B cell (primary cell): ENCODE measurements around the gene CYP4F22. TPM values are rescaled to one million over a fixed set of nuclear protein-coding genes. Genes with fewer than 3 reads are reported as not detected.

ENCODE experiments used
- ATAC-seq: fragments of 200-7000 bp; cut with Tn5 transposase; one replicate; pipeline ENCODE4 v1.10.0; 2021; ENCODE audit warnings: low read depth, mild to moderate bottlenecking, moderate number of reproducible peaks, moderate library complexity
- CTCF ChIA-PET: fragments of 350-600 bp; sonication (Branson Sonifier 250); formaldehyde crosslinking; loops from one replicate; lab custom pipeline; 2021; ENCODE audit warnings: antibody characterized with exemption, inconsistent platforms; lab: Charles Lee
- POLR2A ChIA-PET: fragments of 350-600 bp; sonication (Branson Sonifier 250); formaldehyde crosslinking; loops from one replicate; lab custom pipeline; 2021; ENCODE audit warnings: antibody characterized with exemption; lab: Charles Lee
- DNase-seq: peaks from one replicate; pipeline ENCODE4 v3.0.0; 2013
- H2AFZ ChIP-seq: 2 replicates; pipeline ENCODE4 v1.6.1; 2012; ENCODE audit warnings: mild to moderate bottlenecking, low read depth, low read length; ENCODE audit not compliant: insufficient read depth, poor library complexity, severe bottlenecking
- H3K27ac ChIP-seq, 2 donors: 1 replicate in 1 of 2; 2 replicates in 1 of 2; pipeline ENCODE4 v1.5.1; 2012 to 2013; ENCODE audit warnings: low read length in 2 of 2, mild to moderate bottlenecking in 2 of 2, moderate library complexity in 1 of 2
- H3K27me3 ChIP-seq, 4 experiments: fragments of 200-600 bp in 1 of 4; sonication (generic) in 1 of 4; replicated peaks in 1 of 4; 1 replicate in 2 of 4; 2 replicates in 2 of 4; pipeline versions ENCODE4 v1.6.1 to v1.7.0; 2013 to 2016; ENCODE audit warnings: low read length in 3 of 4, mild to moderate bottlenecking in 2 of 4, mixed read lengths in 1 of 4, moderate library complexity in 1 of 4; ENCODE audit not compliant: insufficient read depth in 4 of 4, control insufficient read depth in 3 of 4; ENCODE audit errors: control extremely low read depth in 1 of 4
- H3K36me3 ChIP-seq, 2 experiments: replicated peaks in 1 of 2; 1 replicate in 1 of 2; 2 replicates in 1 of 2; pipeline versions ENCODE4 v1.6.1 to v1.7.1; 2013; ENCODE audit warnings: low read length in 1 of 2; ENCODE audit not compliant: insufficient read depth in 2 of 2, control insufficient read depth in 1 of 2; ENCODE audit errors: control extremely low read depth in 1 of 2, extremely low read depth in 1 of 2
- H3K4me1 ChIP-seq, 2 donors: fragments of 200-600 bp in 1 of 2; sonication (generic) in 1 of 2; 1 replicate in 1 of 2; 2 replicates in 1 of 2; pipeline versions ENCODE4 v1.5.1 to v1.6.1; 2013 to 2017; ENCODE audit warnings: low read length in 2 of 2; ENCODE audit not compliant: control insufficient read depth in 2 of 2, insufficient read depth in 2 of 2
- H3K4me2 ChIP-seq: replicated peaks from 2 replicates; pipeline ENCODE3; 2012; ENCODE audit warnings: mild to moderate bottlenecking, low read depth, low read length; ENCODE audit not compliant: poor library complexity, severe bottlenecking
- H3K4me3 ChIP-seq, 5 experiments: fragments of 200-600 bp in 1 of 5; sonication (generic) in 1 of 5; 1 replicate in 3 of 5; 2 replicates in 2 of 5; pipeline versions ENCODE4 v1.5.1 to v1.7.0; 2011 to 2016; ENCODE audit warnings: low read length in 4 of 5, mild to moderate bottlenecking in 4 of 5, low read depth in 2 of 5, control low read depth in 1 of 5, moderate library complexity in 1 of 5; ENCODE audit not compliant: insufficient read depth in 1 of 5; ENCODE audit errors: control extremely low read depth in 1 of 5, extremely low read depth in 1 of 5
- H3K79me2 ChIP-seq: fragments of 200-600 bp; sonication (generic); one replicate; pipeline ENCODE4 v1.6.0; 2016; ENCODE audit warnings: low read length; ENCODE audit not compliant: control insufficient read depth, insufficient read depth
- H3K9ac ChIP-seq: fragments of 200-600 bp; sonication (generic); 2 replicates; pipeline ENCODE4 v1.6.1; 2017; ENCODE audit warnings: mild to moderate bottlenecking, low read length, moderate library complexity
- H3K9me3 ChIP-seq, 3 donors: one replicate each; pipeline versions ENCODE4 v1.6.1 to v1.7.1; 2013; ENCODE audit warnings: low read length in 2 of 3; ENCODE audit not compliant: control insufficient read depth in 2 of 3, insufficient read depth in 1 of 3; ENCODE audit errors: control extremely low read depth in 1 of 3
- H4K20me1 ChIP-seq: 2 replicates; pipeline ENCODE4 v1.6.0; 2012; ENCODE audit warnings: mild to moderate bottlenecking, low read length; ENCODE audit not compliant: insufficient read depth, control insufficient read depth, poor library complexity, severe bottlenecking
- H3K27ac Mint-ChIP-seq: one replicate; pipeline ENCODE4 v1.8.0; 2021; ENCODE audit warnings: mixed read lengths
- H3K27me3 Mint-ChIP-seq: one replicate; pipeline ENCODE4 v1.8.0; 2021; ENCODE audit warnings: mixed read lengths
- H3K4me1 Mint-ChIP-seq: one replicate; pipeline ENCODE4 v1.8.0; 2021; ENCODE audit warnings: mixed read lengths
- H3K4me3 Mint-ChIP-seq: one replicate; pipeline ENCODE4 v1.8.0; 2021; ENCODE audit warnings: mixed read lengths
- H3K9me3 Mint-ChIP-seq: one replicate; pipeline ENCODE4 v1.8.0; 2022; ENCODE audit warnings: mixed read lengths; ENCODE audit not compliant: insufficient read depth
- EZH2 ChIP-seq: IDR thresholded peaks from 2 replicates; pipeline ENCODE4 v1.6.1; 2012; ENCODE audit warnings: borderline replicate concordance, low read depth, mild to moderate bottlenecking, moderate library complexity, low read length; ENCODE audit not compliant: insufficient read depth, poor library complexity, severe bottlenecking
- WGBS: methylation state at CpG from one replicate; pipeline ENCODE4 v1.1.5; 2013; ENCODE audit warnings: missing lambda C conversion rate; ENCODE audit not compliant: insufficient coverage; 5-methylcytosine and 5-hydroxymethylcytosine counted together
- intact Hi-C: fragments of 100-400 bp; cut with micrococcal nuclease; formaldehyde crosslinking; loops from one replicate; pipeline ENCODE4 v1.10.0; 2022
- polyA plus RNA-seq: library from polyadenylated mRNA; depleted of rRNA; stranded (reverse); fragments of >200 nt; gene quantifications from 2 replicates; pipeline ENCODE4 v1.2.3, GENCODE V29; 2012
- total RNA-seq, 2 donors: library from RNA; stranded (reverse); fragments of 120-200 nt in 1 of 2; gene quantifications; 1 replicate in 1 of 2; 2 replicates in 1 of 2; pipeline versions ENCODE4 v1.2.3 to v1.2.4, GENCODE V29; 2013 to 2022
- TF ChIP-seq, protein P1 (sequence below): fragments of 200-600 bp; IDR thresholded peaks from one replicate; pipeline ENCODE4 v1.8.0; 2022; ENCODE audit warnings: antibody characterized with exemption, mild to moderate bottlenecking

CYP4F22 gene
- total and polyA plus RNA-seq, 2 donors (not counting 1 experiment from before 2014, with no cell fraction given), result 0.03 TPM; not detected in 1

DNA sequence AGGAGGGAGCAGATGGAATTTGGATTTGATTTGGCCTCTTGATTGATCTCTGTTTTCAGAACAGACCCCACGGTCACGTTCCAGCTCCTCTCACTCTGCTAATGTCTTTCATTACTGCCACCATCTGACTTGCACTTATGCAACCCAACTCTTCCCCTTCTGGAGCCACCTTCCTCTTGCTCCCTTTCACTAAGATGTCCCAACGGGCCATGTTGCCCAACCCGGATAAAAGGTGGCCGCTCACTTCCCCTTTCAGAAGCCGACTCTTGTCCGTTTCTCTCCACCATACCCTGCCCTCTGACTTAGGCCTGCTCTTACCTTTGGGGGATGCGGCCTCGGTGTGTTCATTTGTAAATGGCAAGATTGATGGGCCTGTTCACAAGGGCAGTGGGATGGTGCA is 79.3 kb downstream of the CYP4F22 start:
- intact Hi-C loops, result no loop called here
- H3K4me3 ChIP-seq, result no peak overlapping the region
- H3K27me3 Mint-ChIP-seq, result peaks cover 35% of the 10 kb centered on the region
- H3K4me1 Mint-ChIP-seq, result peaks cover 7% of the 10 kb centered on the region
- WGBS, result 75% methylated on average over 7 of the region's 9 CpGs
- H3K79me2 ChIP-seq, result no peaks in the 10 kb centered on the region
- no peak overlapping the region for H3K27ac ChIP-seq
- no peak for ATAC-seq
- no peak overlapping the region for H3K9ac ChIP-seq
- H3K9me3 Mint-ChIP-seq, result peaks cover 2% of the 10 kb centered on the region
- no peak overlapping the region for H3K27ac Mint-ChIP-seq
- no peak overlapping the region for H3K4me3 Mint-ChIP-seq
- H4K20me1 ChIP-seq, result no peaks in the 10 kb centered on the region
- DNase-seq, result no peak
- TF ChIP-seq EZH2, result no peak
- H3K9me3 ChIP-seq, result peaks cover 0 to 13% (median 0%) of the 10 kb centered on the region in 3 donors
- ChIA-PET POLR2A (no interaction called here), CTCF (interaction anchor here (0.6 to 0.8 kb wide), 2 partner anchors 10 to 283 kb away, joined by 3 to 4 read pairs; no protein-coding TSS in a partner anchor)
- H3K4me1 ChIP-seq, result peaks cover 5 to 9% of the 10 kb centered on the region in 2 donors
- peaks cover 0 to 19% (median 8%) of the 10 kb centered on the region in 4 experiments for H3K27me3 ChIP-seq
- H3K36me3 ChIP-seq, result no peaks in the 10 kb centered on the region
- H3K4me2 ChIP-seq, result no peak overlapping the region
- H2AFZ ChIP-seq, result no peak overlapping the region

DNA sequence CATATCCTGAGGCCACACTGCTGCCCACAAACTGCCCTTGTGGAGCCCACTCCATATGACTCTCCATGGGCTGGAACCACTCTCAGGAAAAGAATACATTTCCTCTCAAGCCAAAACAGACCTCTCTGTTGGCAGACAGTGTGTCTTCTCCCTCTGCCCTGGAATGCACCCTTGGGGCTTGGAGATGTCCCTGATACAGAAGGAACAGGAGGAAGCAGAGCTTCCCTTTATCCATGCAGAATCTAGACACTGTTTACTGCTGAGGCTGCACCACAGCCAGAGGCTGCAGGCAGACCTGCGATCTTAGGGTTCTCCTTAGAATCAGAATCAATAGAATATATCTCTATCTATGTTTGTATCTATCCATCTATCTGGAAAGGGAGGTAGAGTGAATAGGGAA is 79.9 kb downstream of the CYP4F22 start:
- ChIA-PET CTCF (interaction anchor here (0.7 kb wide), 1 partner anchor 387 kb away, joined by 3 read pairs; no protein-coding TSS in a partner anchor), POLR2A (no interaction called here)
- Histone ChIP-seq H3K4me1 (peaks cover 5 to 9% of the 10 kb centered on the region in 2 donors), H3K36me3 (no peaks in the 10 kb centered on the region), H3K9me3 (peaks cover 0 to 13% (median 0%) of the 10 kb centered on the region in 3 donors), H4K20me1 (no peaks in the 10 kb centered on the region), H3K27ac (no peak overlapping the region), H3K27me3 (peaks cover 0 to 16% (median 5%) of the 10 kb centered on the region in 4 experiments), H3K4me3 (no peak overlapping the region), H3K79me2 (no peaks in the 10 kb centered on the region), H2AFZ (no peak overlapping the region), H3K4me2 (no peak overlapping the region), H3K9ac (no peak overlapping the region)
- ATAC-seq (no peak), DNase-seq (no peak)
- Mint-ChIP-seq H3K27me3 (peaks cover 34% of the 10 kb centered on the region), H3K4me1 (peaks cover 7% of the 10 kb centered on the region), H3K27ac (no peak overlapping the region), H3K9me3 (peaks cover 2% of the 10 kb centered on the region), H3K4me3 (no peak overlapping the region)
- TF ChIP-seq EZH2, result no peak
- TF ChIP-seq, protein P1, sequence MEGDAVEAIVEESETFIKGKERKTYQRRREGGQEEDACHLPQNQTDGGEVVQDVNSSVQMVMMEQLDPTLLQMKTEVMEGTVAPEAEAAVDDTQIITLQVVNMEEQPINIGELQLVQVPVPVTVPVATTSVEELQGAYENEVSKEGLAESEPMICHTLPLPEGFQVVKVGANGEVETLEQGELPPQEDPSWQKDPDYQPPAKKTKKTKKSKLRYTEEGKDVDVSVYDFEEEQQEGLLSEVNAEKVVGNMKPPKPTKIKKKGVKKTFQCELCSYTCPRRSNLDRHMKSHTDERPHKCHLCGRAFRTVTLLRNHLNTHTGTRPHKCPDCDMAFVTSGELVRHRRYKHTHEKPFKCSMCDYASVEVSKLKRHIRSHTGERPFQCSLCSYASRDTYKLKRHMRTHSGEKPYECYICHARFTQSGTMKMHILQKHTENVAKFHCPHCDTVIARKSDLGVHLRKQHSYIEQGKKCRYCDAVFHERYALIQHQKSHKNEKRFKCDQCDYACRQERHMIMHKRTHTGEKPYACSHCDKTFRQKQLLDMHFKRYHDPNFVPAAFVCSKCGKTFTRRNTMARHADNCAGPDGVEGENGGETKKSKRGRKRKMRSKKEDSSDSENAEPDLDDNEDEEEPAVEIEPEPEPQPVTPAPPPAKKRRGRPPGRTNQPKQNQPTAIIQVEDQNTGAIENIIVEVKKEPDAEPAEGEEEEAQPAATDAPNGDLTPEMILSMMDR, result no peak
- intact Hi-C loops, result no loop called here
- WGBS, result no CpG with 5 or more reads among the region's 1 CpG
